ENCODE results near the gene SLC39A3. TPM values are rescaled to one million over a fixed set of nuclear protein-coding genes. Genes with fewer than 3 reads are reported as not detected.

The SLC39A3 gene
- total RNA-seq, 1 donor from 2014 or later, result 24.0 TPM

DNA sequence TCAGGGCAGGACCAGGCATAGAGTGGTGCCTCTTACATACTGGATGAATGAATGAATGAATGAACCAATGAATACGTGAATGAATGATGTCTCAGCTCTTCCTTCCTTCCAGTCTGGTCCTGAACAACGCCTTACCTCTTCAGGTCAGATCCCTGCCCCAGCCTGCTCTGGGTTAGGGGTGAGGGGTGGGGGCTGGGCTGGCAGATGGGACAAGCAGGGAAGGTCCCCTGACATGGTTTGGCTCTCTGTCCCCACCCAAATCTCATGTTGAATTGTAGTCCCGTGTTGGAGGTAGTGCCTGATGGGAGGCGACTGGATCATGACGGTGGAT lies 28.0 kb downstream of the SLC39A3 start:
- FAIRE-seq, result no peak
- TF ChIP-seq, protein P1, sequence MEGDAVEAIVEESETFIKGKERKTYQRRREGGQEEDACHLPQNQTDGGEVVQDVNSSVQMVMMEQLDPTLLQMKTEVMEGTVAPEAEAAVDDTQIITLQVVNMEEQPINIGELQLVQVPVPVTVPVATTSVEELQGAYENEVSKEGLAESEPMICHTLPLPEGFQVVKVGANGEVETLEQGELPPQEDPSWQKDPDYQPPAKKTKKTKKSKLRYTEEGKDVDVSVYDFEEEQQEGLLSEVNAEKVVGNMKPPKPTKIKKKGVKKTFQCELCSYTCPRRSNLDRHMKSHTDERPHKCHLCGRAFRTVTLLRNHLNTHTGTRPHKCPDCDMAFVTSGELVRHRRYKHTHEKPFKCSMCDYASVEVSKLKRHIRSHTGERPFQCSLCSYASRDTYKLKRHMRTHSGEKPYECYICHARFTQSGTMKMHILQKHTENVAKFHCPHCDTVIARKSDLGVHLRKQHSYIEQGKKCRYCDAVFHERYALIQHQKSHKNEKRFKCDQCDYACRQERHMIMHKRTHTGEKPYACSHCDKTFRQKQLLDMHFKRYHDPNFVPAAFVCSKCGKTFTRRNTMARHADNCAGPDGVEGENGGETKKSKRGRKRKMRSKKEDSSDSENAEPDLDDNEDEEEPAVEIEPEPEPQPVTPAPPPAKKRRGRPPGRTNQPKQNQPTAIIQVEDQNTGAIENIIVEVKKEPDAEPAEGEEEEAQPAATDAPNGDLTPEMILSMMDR (IDR thresholded peaks at IDR 0.05; ENCODE audit: insufficient read depth, low read length, severe bottlenecking), result no peak
- no peak overlapping the region for H3K4me3 ChIP-seq (ENCODE audit: low read depth, low read length)
- no peaks in the 10 kb centered on the region for H3K27me3 ChIP-seq (ENCODE audit: control insufficient read depth, insufficient read depth, low read length)
- H3K36me3 ChIP-seq (ENCODE audit: control insufficient read depth, insufficient read depth, low read length), result no peaks in the 10 kb centered on the region
- no peak for DNase-seq (ENCODE audit: low read depth)

DNA sequence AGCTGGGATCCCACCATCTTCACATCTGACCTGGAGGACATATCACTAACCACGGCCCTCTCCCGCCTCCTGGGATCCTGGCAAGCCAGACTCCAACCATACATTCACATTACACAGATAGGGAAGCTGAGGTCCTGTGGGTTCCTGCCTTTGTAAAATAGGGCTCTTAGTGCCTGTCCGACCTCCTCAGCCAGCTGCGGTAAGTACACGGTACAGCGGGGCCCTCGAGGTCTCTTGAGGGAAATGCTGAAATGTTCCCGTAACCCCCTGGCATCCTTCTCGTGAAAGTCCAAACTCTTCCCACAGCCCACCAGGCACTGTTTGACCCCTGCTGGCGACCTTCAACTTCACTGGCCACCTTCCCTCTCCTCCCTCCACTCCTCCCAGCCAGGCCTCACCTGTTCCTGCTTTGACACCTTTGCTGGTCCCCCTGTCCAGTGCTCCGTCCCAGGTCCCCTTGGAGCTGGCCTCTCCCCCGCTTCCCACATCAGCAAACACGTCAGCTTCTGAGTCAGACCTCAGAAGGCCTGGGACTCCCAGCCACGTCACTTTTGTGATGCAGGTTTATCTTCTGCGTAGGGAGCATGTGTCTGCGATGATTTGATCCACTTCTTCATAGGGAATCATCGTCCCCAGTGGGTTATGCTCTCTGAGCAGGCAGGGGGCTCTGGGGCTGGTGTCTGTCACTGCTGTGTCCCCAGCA lies 28.5 kb downstream of the SLC39A3 start:
- FAIRE-seq (no peak), DNase-seq (ENCODE audit: low read depth) (peak; percentile 12)
- TF ChIP-seq, protein P1 (IDR thresholded peaks at IDR 0.05; ENCODE audit: insufficient read depth, low read length, severe bottlenecking), result no peak
- Histone ChIP-seq H3K27me3 (ENCODE audit: control insufficient read depth, insufficient read depth, low read length) (no peaks in the 10 kb centered on the region), H3K36me3 (ENCODE audit: control insufficient read depth, insufficient read depth, low read length) (no peaks in the 10 kb centered on the region), H3K4me3 (ENCODE audit: low read depth, low read length) (no peak overlapping the region)

DNA sequence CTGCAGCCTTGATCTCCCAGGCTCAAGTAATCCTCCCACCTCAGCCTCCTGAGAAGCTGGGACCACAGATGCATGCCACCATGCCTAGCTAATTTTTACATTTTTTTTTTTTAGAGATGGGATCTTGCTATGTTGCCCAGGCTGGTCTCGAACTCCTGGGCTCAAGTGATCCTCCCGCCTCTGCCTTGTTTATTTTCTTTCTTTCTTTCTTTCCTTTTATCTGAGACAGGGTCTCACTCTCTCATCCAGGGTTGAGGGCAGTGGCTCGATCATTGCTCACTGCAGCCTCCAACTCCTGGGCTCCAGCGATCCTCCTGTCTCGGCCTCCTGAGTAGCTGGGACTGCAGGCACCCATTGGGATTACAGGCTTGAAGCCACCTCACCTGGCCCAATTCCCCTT lies 33.6 kb downstream of the SLC39A3 start:
- DNase-seq (ENCODE audit: low read depth) (no peak), FAIRE-seq (no peak)
- Histone ChIP-seq H3K27me3 (ENCODE audit: control insufficient read depth, insufficient read depth, low read length) (peaks cover 8% of the 10 kb centered on the region), H3K4me3 (ENCODE audit: low read depth, low read length) (no peak overlapping the region), H3K36me3 (ENCODE audit: control insufficient read depth, insufficient read depth, low read length) (no peaks in the 10 kb centered on the region)
- TF ChIP-seq, protein P1 (IDR thresholded peaks at IDR 0.05; ENCODE audit: insufficient read depth, low read length, severe bottlenecking), result no peak

DNA sequence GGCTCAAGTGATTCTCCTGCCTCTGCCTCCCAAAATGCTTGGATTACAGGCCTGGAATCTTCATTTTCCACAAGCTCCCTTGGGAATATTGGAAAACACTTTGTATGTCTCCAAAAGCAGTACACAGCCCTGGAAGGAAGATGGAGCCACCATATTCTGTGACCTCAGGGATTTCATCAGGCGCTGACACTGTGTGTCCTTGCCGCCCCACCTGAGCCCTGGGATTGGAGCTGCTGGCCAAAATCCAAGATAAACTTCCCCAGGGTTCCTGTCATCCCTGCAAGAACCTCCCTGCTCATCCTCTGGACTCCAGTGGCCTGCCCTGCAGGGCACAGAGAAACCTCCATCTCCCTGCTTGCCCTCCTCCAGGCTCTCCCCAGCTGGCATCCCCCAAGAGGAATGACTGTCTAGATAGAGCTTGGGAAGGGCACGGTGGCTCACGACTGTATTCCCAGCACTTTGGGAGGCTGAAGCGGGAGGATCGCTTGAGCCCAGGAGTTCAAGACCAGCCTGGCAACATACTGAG lies 36.1 kb downstream of the SLC39A3 start:
- Histone ChIP-seq H3K27me3 (ENCODE audit: control insufficient read depth, insufficient read depth, low read length) (peaks cover 8% of the 10 kb centered on the region), H3K4me3 (ENCODE audit: low read depth, low read length) (no peak overlapping the region), H3K36me3 (ENCODE audit: control insufficient read depth, insufficient read depth, low read length) (no peaks in the 10 kb centered on the region)
- no peak for FAIRE-seq
- DNase-seq (ENCODE audit: low read depth), result no peak
- TF ChIP-seq, protein P1 (IDR thresholded peaks at IDR 0.05; ENCODE audit: insufficient read depth, low read length, severe bottlenecking), result no peak

DNA sequence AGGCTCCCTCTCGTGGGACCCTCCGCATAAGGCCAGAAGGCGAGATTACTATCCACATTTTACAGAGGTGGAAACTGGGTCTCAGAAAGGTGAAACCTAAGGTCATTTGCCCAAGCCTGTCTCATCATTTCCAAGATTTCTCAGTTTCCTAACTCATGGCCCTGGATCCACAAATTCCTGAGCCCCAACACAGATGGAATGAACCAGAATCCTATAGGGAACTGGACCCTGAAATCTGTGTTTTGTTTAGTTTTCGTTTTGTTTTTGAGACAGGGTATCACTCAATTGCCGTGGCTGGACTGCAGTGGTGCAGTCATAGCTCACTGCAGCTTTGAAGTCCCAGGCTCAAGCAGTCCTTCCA lies 36.8 kb downstream of the SLC39A3 start:
- H3K4me3 ChIP-seq (ENCODE audit: low read depth, low read length), result no peak overlapping the region
- FAIRE-seq, result no peak
- DNase-seq (ENCODE audit: low read depth), result no peak
- H3K36me3 ChIP-seq (ENCODE audit: control insufficient read depth, insufficient read depth, low read length), result no peaks in the 10 kb centered on the region
- TF ChIP-seq, protein P1 (IDR thresholded peaks at IDR 0.05; ENCODE audit: insufficient read depth, low read length, severe bottlenecking), result no peak
- peaks cover 8% of the 10 kb centered on the region for H3K27me3 ChIP-seq (ENCODE audit: control insufficient read depth, insufficient read depth, low read length)
